Muscle layer of duodenum (tissue), 2 donors: ENCODE data around the gene CBLN3.
"Not testable (repeated sequence)": the region's sequence is repeated elsewhere in the genome, so short reads cannot be mapped to it uniquely, and the experiment has no call there.

Experiments used
- H3K27ac ChIP-seq: one replicate; pipeline ENCODE4 v1.7.0; 2013; ENCODE audit warnings: mild to moderate bottlenecking, low read length
- H3K27me3 ChIP-seq: one replicate; pipeline ENCODE4 v1.7.0; 2013; ENCODE audit warnings: low read depth, mild to moderate bottlenecking, control low read depth, low read length
- H3K36me3 ChIP-seq, 2 donors: one replicate each; pipeline ENCODE4 v1.7.0; 2013; ENCODE audit warnings: low read length in 2 of 2, control low read depth in 1 of 2, mild to moderate bottlenecking in 1 of 2; ENCODE audit not compliant: insufficient read depth in 2 of 2, control insufficient read depth in 1 of 2
- H3K4me1 ChIP-seq, 2 donors: one replicate each; pipeline ENCODE4 v1.7.0; 2013; ENCODE audit warnings: low read length in 2 of 2, mild to moderate bottlenecking in 2 of 2, control low read depth in 1 of 2, moderate library complexity in 1 of 2; ENCODE audit not compliant: insufficient read depth in 2 of 2, control insufficient read depth in 1 of 2
- H3K4me3 ChIP-seq, 2 donors: one replicate each; pipeline ENCODE4 v1.7.0; 2013; ENCODE audit warnings: low read length in 2 of 2, low read depth in 1 of 2, mild to moderate bottlenecking in 1 of 2
- H3K9me3 ChIP-seq, 2 donors: one replicate each; pipeline ENCODE4 v1.7.0; 2013; ENCODE audit warnings: low read length in 2 of 2, control low read depth in 1 of 2, mild to moderate bottlenecking in 1 of 2; ENCODE audit not compliant: control insufficient read depth in 1 of 2
- donor health status: healthy.

CBLN3 gene

DNA sequence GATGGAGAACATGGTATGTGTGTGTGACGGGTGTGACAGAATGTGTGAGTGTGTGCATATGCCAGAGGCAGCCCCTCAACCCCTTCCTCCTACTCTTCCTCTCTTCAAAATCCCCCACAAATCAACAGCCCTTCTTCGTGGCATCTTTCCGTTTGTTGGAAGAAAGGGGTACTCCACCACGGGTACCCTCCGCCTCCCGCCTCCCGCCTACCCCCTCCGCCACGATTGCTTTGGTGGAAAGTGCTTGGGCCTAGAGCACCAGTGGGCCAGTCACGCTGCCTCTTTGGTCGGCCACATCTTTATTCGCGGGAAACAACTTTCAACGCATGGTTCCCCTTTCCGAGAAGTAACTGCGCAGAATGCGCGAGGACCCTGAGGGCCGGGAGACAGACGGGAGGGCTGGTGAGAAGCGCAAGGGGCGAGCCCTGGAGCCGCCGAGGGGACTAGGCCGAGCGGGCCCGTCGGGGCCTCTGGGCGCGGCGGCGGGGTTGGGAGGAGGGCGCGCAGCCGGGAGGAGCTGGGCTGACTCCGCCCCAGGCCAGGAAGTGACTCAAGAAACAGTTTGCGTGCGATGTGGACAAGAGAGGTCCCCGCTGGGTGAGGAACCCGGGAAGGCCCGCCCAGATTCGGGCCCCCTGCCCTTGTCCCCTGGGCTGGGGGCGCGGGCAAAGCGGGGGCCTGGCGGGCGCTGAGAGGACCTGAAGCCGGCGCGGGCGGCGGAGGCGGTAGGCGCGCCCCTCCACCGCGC lies at the start of gene CBLN3, which contains the start of gene KHNYN:
Gene CBLN3, minus strand, starts transcription at position 274 of the 748 bp plus-strand sequence. CDS start 614 bp downstream, outside the sequence.
Gene KHNYN, plus strand, starts transcription at position 560 of the 748 bp plus-strand sequence. CDS start 777 bp downstream, outside the sequence.
- Histone ChIP-seq H3K4me1 (peaks cover 22 to 26% of the 10 kb centered on the region in 2 donors), H3K27ac (peak within 1 kb of the TSS; percentile 99), H3K9me3 (no peaks in the 10 kb centered on the region), H3K36me3 (peaks cover 17 to 23% of the 10 kb centered on the region in 2 donors), H3K4me3 (peak within 1 kb of the TSS; percentile 89 to 91), H3K27me3 (no peaks in the 10 kb centered on the region)

DNA sequence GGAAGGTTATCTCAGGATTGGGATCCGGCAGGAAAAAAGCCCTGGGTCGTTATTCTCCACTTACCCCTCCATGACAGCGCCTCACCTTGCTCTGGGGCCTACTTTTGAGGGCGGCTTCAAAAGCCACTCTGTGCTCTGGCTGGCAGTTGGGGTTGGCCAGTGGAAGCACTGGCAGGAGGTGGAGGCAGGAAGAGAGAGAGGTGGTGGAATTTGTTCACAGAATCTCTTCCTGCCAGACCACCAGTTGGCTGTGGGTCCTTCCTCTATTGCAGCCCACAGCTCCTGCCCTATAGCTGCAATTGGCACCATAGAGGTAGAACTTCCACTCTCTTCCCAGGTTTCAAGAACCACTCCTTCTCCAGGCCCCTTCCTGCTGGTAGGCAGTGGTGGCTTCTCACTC lies 45.8 kb upstream of the CBLN3 start:
- Histone ChIP-seq H3K36me3 (no peaks in the 10 kb centered on the region), H3K27ac (no peak overlapping the region), H3K9me3 (no peaks in the 10 kb centered on the region), H3K4me3 (no peak overlapping the region), H3K27me3 (no peaks in the 10 kb centered on the region), H3K4me1 (no peaks in the 10 kb centered on the region)

DNA sequence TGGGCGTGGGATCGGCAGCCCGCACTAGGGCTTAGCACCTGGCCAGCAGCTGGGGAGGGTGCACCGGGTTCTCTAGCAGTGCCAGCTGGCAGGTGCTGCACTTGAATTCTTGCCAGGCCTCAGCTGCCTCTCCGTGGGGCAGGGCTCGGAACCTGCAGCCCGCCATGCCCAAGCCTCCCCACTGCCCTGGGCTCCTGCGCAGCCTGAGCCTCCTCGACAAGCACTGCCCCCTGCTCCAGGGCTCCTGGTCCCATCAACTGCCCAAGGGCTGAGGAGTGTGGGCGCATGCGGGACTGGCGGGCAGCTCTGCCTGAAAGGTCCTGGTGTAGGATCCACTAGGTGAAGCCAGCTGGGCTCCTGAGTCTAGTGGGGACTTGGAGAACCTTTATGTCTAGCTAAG lies 43.7 kb upstream of the CBLN3 start:
- H3K4me3 ChIP-seq, result no peak overlapping the region
- H3K4me1 ChIP-seq, result no peaks in the 10 kb centered on the region
- no peak overlapping the region for H3K27ac ChIP-seq
- no peaks in the 10 kb centered on the region for H3K9me3 ChIP-seq
- no peaks in the 10 kb centered on the region for H3K36me3 ChIP-seq
- H3K27me3 ChIP-seq, result no peaks in the 10 kb centered on the region

DNA sequence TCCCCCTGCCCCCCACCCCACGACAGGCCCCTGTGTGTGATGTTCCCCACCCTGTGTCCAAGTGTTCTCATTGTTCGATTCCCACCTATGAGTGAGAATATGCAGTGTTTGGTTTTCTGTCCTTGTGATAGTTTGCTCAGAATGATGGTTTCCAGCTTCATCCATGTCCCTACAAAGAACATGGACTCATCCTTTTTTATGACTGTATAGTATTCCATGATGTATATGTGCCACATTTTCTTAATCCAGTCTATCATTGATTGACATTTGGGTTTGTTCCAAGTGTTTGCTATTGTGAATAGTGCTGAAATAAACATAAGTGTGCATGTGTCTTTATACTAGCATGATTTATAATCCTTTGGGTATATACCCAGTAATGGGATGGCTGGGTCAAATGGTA lies 41.0 kb upstream of the CBLN3 start:
- not testable (repeated sequence) for H3K4me1 ChIP-seq, H3K27me3 ChIP-seq

DNA sequence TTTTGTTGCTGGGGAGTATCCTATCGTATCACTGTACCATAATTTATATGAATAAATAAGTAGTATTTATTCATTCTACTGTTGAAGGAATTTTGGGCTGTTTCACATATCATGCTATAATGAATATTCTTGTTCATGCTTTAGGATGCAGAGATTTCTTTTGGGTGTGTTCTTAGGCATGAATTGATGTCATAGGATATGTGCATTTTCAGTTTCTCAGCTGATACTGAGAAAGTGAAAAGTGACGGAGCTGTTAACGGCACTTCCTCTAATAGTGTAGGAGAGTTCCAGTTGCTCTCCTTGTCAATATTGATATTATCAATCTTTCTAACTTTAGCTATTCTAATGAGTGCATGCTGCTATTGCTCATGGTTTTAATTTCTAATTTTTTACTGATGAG lies 36.3 kb upstream of the CBLN3 start:
- Histone ChIP-seq H3K4me3 (no peak overlapping the region), H3K9me3 (no peaks in the 10 kb centered on the region), H3K4me1 (no peaks in the 10 kb centered on the region), H3K27ac (no peak overlapping the region), H3K27me3 (no peaks in the 10 kb centered on the region), H3K36me3 (no peaks in the 10 kb centered on the region)

More for the DNA sequence above, 41.0 kb upstream of the CBLN3 start:
- not testable (repeated sequence) for H3K36me3 ChIP-seq, H3K9me3 ChIP-seq, H3K27ac ChIP-seq, H3K4me3 ChIP-seq

DNA sequence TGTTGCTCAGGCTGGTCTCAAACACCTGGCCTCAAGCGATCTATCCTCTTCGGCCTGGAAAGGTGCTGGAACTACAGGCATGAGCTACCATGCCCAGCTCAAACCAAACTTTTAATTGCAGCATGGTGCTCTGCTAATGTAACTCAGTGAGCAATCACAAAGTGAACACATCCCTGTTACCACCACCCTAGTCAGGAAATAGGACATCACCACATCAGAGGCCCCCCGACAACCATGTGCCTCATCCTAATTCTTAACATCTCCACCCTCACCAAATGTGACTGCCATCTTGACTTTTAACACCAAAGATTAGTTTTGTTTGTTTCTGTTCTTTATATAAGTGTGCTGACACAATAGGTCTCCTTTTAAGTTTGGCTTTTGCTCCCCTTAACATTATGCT lies 35.9 kb upstream of the CBLN3 start:
- no peak overlapping the region for H3K27ac ChIP-seq
- H3K27me3 ChIP-seq, result no peaks in the 10 kb centered on the region
- H3K9me3 ChIP-seq, result no peaks in the 10 kb centered on the region
- no peaks in the 10 kb centered on the region for H3K4me1 ChIP-seq
- H3K4me3 ChIP-seq, result no peak overlapping the region
- H3K36me3 ChIP-seq, result no peaks in the 10 kb centered on the region

DNA sequence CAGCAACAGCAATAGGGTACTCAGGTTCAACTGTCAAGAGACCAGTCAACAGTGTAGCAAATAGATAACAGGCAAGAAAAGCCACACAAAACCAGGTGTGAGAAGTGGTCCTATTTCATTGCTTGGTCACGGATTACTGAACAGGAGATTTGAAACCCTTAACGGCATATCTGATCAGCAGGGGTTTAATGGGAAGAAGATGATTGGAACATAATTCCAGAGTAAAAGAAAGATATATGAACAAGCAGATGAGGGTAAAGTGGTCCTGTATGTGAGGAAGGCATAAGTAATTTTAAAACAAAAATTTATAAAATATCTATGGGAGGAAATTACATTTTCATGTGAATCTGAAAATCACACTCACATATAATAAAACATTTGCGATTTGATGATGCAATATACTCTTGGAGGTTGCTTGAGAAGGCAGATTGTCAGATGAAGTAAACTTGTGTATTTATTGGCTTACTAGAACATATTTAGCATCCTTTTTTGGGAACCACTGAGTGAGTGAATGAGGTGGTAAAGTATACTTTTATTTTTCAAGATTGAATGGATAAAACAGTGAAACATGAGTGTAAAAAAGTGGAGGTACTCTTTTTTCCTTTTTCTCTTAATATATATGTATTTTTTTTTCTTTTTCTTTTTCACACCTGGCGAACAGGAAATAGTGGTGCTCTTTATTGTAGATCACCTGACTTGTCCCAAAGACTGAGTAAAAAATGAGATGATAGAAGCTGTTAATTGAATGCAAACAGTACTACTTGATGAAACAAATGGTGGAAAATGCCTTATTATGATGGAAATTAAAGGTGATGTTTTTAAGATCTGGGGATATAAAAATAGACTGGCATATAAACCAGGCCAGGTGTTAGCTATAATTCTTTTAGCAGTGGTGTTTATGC lies 34.7 kb upstream of the CBLN3 start:
- H3K36me3 ChIP-seq, result no peaks in the 10 kb centered on the region
- no peak overlapping the region for H3K4me3 ChIP-seq
- H3K9me3 ChIP-seq, result no peaks in the 10 kb centered on the region
- no peak overlapping the region for H3K27ac ChIP-seq
- no peaks in the 10 kb centered on the region for H3K4me1 ChIP-seq
- H3K27me3 ChIP-seq, result no peaks in the 10 kb centered on the region

DNA sequence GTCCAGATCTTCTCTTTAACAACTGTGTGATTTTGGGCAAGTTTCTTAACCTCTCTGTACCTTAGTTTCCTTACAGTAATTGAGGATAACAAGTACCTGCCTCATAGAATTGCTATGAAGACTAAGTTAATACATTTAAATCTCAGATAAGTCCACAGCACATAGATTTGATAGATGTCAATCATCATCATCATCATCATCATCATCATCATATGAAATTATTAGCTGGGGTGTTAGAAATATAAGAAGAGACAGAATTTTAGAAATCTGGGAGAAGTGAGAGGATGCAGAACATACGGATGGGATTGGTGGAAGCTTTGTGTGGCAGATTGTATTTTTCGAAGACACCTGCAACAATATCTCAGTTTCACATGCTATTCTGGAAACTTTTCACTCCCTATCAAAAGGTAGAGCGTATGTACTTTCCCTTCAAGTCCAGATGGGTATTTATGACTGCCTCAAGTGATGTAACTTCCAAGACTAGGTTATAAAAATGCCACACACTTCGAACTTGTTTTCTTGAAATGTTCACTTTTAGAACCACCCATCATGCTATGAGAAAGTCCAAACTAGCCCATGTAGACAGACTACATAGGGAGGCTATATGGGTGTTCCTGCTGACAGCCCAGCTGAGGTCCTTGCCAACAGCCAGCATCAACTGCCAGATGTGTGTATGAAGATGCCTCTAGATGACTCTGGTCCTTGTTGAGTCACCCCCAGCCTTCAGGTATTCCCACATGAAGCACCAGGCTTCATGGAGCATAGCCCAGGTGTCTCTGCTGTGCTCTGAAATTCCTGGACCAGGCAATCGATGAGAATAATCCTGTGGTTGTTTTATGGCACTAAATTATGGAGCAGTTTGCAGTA lies 33.8 kb upstream of the CBLN3 start:
- H3K4me3 ChIP-seq, result no peak overlapping the region
- H3K27me3 ChIP-seq, result no peaks in the 10 kb centered on the region
- H3K36me3 ChIP-seq, result no peaks in the 10 kb centered on the region
- no peak overlapping the region for H3K27ac ChIP-seq
- H3K9me3 ChIP-seq, result no peaks in the 10 kb centered on the region
- no peaks in the 10 kb centered on the region for H3K4me1 ChIP-seq

DNA sequence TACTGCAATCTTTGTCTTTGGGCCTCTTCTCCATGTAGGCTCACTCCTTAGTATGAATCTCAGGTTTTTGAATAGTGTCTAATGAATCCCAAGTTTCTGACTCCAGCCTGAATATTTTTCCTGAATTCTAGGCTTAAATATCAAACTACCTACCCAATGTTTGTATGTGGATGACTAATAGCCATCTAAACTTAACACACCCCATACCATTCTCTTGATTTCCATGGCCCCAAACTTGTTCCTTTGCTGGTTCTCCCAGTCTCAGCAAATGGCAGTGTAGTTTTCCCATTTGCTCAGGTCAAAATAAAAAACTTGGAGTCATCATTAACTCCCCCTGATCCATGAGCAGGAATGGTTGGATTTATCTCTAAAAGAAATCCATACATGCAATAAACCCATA lies 31.9 kb upstream of the CBLN3 start:
- Histone ChIP-seq H3K36me3 (peaks cover 0 to 3% of the 10 kb centered on the region in 2 donors), H3K4me3 (no peak overlapping the region), H3K27ac (no peak overlapping the region), H3K27me3 (no peaks in the 10 kb centered on the region), H3K9me3 (no peaks in the 10 kb centered on the region), H3K4me1 (no peaks in the 10 kb centered on the region)

DNA sequence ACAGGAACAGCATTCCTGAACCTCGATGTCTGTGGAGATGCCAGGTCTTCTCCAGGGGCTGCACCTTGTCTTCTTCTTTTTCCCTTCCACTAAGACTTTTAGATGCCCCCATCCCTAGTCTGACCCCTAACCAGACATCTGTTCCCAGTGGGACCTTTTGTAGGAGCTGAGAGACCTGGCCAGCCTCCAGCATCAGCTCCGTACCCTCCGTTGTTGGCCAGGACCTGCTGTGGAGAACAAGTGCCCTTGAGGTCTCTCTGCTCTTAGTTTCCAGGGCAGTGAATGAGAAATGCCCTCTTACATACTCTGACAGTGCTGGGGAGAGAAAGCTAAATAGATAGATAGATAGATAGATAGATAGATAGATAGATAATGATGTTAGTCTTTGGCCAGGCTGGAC lies 29.9 kb upstream of the CBLN3 start:
- Histone ChIP-seq H3K4me1 (no peaks in the 10 kb centered on the region), H3K36me3 (peaks cover 0 to 4% of the 10 kb centered on the region in 2 donors), H3K9me3 (no peaks in the 10 kb centered on the region), H3K27ac (no peak overlapping the region), H3K27me3 (no peaks in the 10 kb centered on the region), H3K4me3 (no peak overlapping the region)

DNA sequence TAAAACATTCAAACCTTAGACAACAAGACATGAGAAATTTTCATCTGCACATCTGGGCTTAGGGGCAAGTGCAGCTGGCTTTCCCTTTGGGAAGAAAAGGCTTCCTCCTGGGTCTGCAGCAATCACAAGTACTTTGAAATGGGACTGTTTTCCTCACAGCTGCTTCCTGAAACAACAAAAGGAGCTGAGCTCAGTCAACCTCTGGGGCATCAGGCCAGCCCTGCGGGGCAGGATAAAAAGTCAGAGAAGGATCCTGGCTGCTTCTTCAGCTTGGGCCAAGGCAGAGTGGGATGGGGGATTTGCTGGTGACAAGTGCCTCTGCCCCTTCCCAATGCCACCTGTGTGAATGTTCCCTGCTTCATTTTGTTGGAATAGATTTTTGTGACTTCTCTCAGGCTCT lies 29.3 kb upstream of the CBLN3 start:
- Histone ChIP-seq H3K9me3 (no peaks in the 10 kb centered on the region), H3K4me1 (no peaks in the 10 kb centered on the region), H3K27me3 (no peaks in the 10 kb centered on the region), H3K27ac (no peak overlapping the region), H3K4me3 (no peak overlapping the region), H3K36me3 (peaks cover 0 to 4% of the 10 kb centered on the region in 2 donors)
